Naive thymus-derived CD4-positive, alpha-beta T cell (primary cell): ENCODE measurements around the gene STRA6. TPM values are rescaled to one million over a fixed set of nuclear protein-coding genes. Genes with fewer than 3 reads are reported as not detected.

Experiments
- ATAC-seq: fragments of 150-1000 bp; cut with Tn5 transposase; 2 replicates; pipeline ENCODE4 v1.10.0; 2021; ENCODE audit warnings: mild to moderate bottlenecking, moderate library complexity
- CTCF ChIA-PET: fragments of 350-600 bp; sonication (Branson Sonifier 250); formaldehyde crosslinking; loops from one replicate; lab custom pipeline; 2021; ENCODE audit warnings: antibody characterized with exemption; lab: Charles Lee
- POLR2A ChIA-PET: fragments of 350-600 bp; sonication (Branson Sonifier 250); formaldehyde crosslinking; loops from one replicate; lab custom pipeline; 2021; ENCODE audit warnings: antibody characterized with exemption, inconsistent platforms; lab: Charles Lee
- DNase-seq, 9 donors: peaks; one replicate each; pipeline versions ENCODE4 v3.0.0 to v3.0.0-alpha.2; 2020 to 2022; ENCODE audit warnings: mixed read lengths in 1 of 9
- H3K27ac ChIP-seq: one replicate; pipeline ENCODE4 v1.7.0; 2013; ENCODE audit warnings: mild to moderate bottlenecking, low read depth, low read length, moderate library complexity
- H3K27me3 ChIP-seq, 2 donors: one replicate each; pipeline ENCODE4 v1.7.0; 2013; ENCODE audit warnings: low read length in 2 of 2, mild to moderate bottlenecking in 2 of 2, moderate library complexity in 2 of 2; ENCODE audit not compliant: control insufficient read depth in 2 of 2, insufficient read depth in 2 of 2
- H3K36me3 ChIP-seq, 3 experiments: 1 replicate in 2 of 3; 2 replicates in 1 of 3; pipeline ENCODE4 v1.7.0; 2013; ENCODE audit warnings: low read length in 3 of 3, mild to moderate bottlenecking in 3 of 3, moderate library complexity in 1 of 3; ENCODE audit not compliant: insufficient read depth in 3 of 3, control insufficient read depth in 2 of 3
- H3K4me1 ChIP-seq, 2 donors: one replicate each; pipeline ENCODE4 v1.7.0; 2013; ENCODE audit warnings: low read length in 2 of 2, mild to moderate bottlenecking in 2 of 2, moderate library complexity in 1 of 2; ENCODE audit not compliant: control insufficient read depth in 2 of 2, insufficient read depth in 2 of 2
- H3K4me3 ChIP-seq: 2 replicates; pipeline ENCODE4 v1.7.0; 2013; ENCODE audit warnings: mild to moderate bottlenecking, low read length
- H3K9me3 ChIP-seq, 3 experiments: 1 replicate in 2 of 3; 2 replicates in 1 of 3; pipeline ENCODE4 v1.7.0; 2013; ENCODE audit warnings: low read length in 3 of 3; ENCODE audit not compliant: control insufficient read depth in 2 of 3
- H3K27ac Mint-ChIP-seq, 9 donors: one replicate each; pipeline ENCODE4 v1.8.0; 2020 to 2022; ENCODE audit warnings: mixed read lengths in 9 of 9, mild to moderate bottlenecking in 8 of 9, moderate library complexity in 5 of 9, inconsistent platforms in 2 of 9
- H3K27me3 Mint-ChIP-seq, 5 donors: one replicate each; pipeline ENCODE4 v1.8.0; 2021 to 2022; ENCODE audit warnings: mixed read lengths in 5 of 5, mild to moderate bottlenecking in 1 of 5
- H3K36me3 Mint-ChIP-seq, 5 donors: one replicate each; pipeline ENCODE4 v1.8.0; 2020 to 2022; ENCODE audit warnings: mixed read lengths in 5 of 5, mild to moderate bottlenecking in 3 of 5, inconsistent platforms in 1 of 5
- H3K4me1 Mint-ChIP-seq, 7 donors: one replicate each; pipeline ENCODE4 v1.8.0; 2020 to 2022; ENCODE audit warnings: mixed read lengths in 7 of 7, mild to moderate bottlenecking in 3 of 7, inconsistent platforms in 1 of 7
- H3K4me3 Mint-ChIP-seq, 10 donors: one replicate each; pipeline ENCODE4 v1.8.0; 2020 to 2022; ENCODE audit warnings: mild to moderate bottlenecking in 10 of 10, mixed read lengths in 10 of 10, moderate library complexity in 6 of 10, inconsistent platforms in 2 of 10
- H3K9me3 Mint-ChIP-seq, 11 donors: one replicate each; pipeline ENCODE4 v1.8.0; 2020 to 2022; ENCODE audit warnings: mixed read lengths in 11 of 11, mild to moderate bottlenecking in 4 of 11, inconsistent platforms in 1 of 11, moderate library complexity in 1 of 11
- intact Hi-C, 2 donors: fragments of 100-400 bp; cut with micrococcal nuclease; formaldehyde crosslinking; loops; one replicate each; pipeline ENCODE4 v1.15.1; 2023
- polyA plus RNA-seq, 2 donors: library from polyadenylated mRNA; unstranded; fragments of 300-500 nt; fragmentation: Illumina TruSeq; gene quantifications; one replicate each; pipeline ENCODE4 v1.2.3, GENCODE V29; 2021
- total RNA-seq, 6 experiments: library from RNA in 5 of 6; stranded (reverse) in 5 of 6; gene quantifications; 1 replicate in 5 of 6; 2 replicates in 1 of 6; pipeline ENCODE4 v1.2.3 and lab custom pipeline; 2021 to 2026

Gene STRA6
- total and polyA plus RNA-seq, 7 experiments from 2014 or later, result not detected

GRCh38 chr15:74193905-74194304, 8.7 kb downstream of the STRA6 start:
- Mint-ChIP-seq H3K27me3 (peaks cover 0 to 3% (median 0%) of the 10 kb centered on the region in 5 donors), H3K4me1 (no peaks in the 10 kb centered on the region), H3K9me3 (no peaks in the 10 kb centered on the region), H3K36me3 (no peaks in the 10 kb centered on the region), H3K27ac (no peak overlapping the region), H3K4me3 (no peak overlapping the region)
- no peak for ATAC-seq
- no peaks in the 10 kb centered on the region for H3K36me3 ChIP-seq
- H3K27me3 ChIP-seq, result no peaks in the 10 kb centered on the region
- CTCF ChIA-PET, result no interaction called here
- POLR2A ChIA-PET, result no interaction called here
- H3K9me3 ChIP-seq, result no peaks in the 10 kb centered on the region
- intact Hi-C loops, result no loop called here
- H3K4me1 ChIP-seq, result no peaks in the 10 kb centered on the region
- no peak for DNase-seq
- no peak overlapping the region for H3K27ac ChIP-seq
- no peak overlapping the region for H3K4me3 ChIP-seq

GRCh38 chr15:74193299-74193718, 9.3 kb downstream of the STRA6 start:
- DNase-seq, result no peak
- no peak overlapping the region for H3K4me3 Mint-ChIP-seq
- Histone ChIP-seq H3K4me1 (no peaks in the 10 kb centered on the region), H3K27me3 (no peaks in the 10 kb centered on the region), H3K36me3 (no peaks in the 10 kb centered on the region), H3K4me3 (no peak overlapping the region), H3K27ac (no peak overlapping the region), H3K9me3 (no peaks in the 10 kb centered on the region)
- H3K4me1 Mint-ChIP-seq, result no peaks in the 10 kb centered on the region
- POLR2A ChIA-PET, result no interaction called here
- no peaks in the 10 kb centered on the region for H3K27me3 Mint-ChIP-seq
- H3K36me3 Mint-ChIP-seq, result no peaks in the 10 kb centered on the region
- intact Hi-C loops, result no loop called here
- H3K9me3 Mint-ChIP-seq, result no peaks in the 10 kb centered on the region
- H3K27ac Mint-ChIP-seq, result no peak overlapping the region
- CTCF ChIA-PET, result no interaction called here
- no peak for ATAC-seq

- CTCF ChIA-PET, result no interaction called here
- DNase-seq (no peak), ATAC-seq (no peak)
- POLR2A ChIA-PET, result no interaction called here
- Mint-ChIP-seq H3K27ac (no peak overlapping the region), H3K27me3 (no peaks in the 10 kb centered on the region), H3K36me3 (no peaks in the 10 kb centered on the region), H3K4me3 (no peak overlapping the region), H3K4me1 (no peaks in the 10 kb centered on the region), H3K9me3 (no peaks in the 10 kb centered on the region)
- Histone ChIP-seq H3K4me3 (no peak overlapping the region), H3K27ac (no peak overlapping the region), H3K36me3 (no peaks in the 10 kb centered on the region), H3K27me3 (no peaks in the 10 kb centered on the region), H3K9me3 (no peaks in the 10 kb centered on the region), H3K4me1 (no peaks in the 10 kb centered on the region)
- intact Hi-C loops, result no loop called here
These were observed 9.8 kb downstream of the STRA6 start for GRCh38 chr15:74192751-74193150.

GRCh38 chr15:74191798-74192197, 10.8 kb downstream of the STRA6 start:
- no peaks in the 10 kb centered on the region for H3K4me1 Mint-ChIP-seq
- ChIA-PET POLR2A (no interaction called here), CTCF (no interaction called here)
- intact Hi-C loops, result no loop called here
- no peak overlapping the region for H3K27ac ChIP-seq
- no peak overlapping the region for H3K4me3 Mint-ChIP-seq
- H3K36me3 Mint-ChIP-seq, result no peaks in the 10 kb centered on the region
- DNase-seq (no peak), ATAC-seq (no peak)
- no peaks in the 10 kb centered on the region for H3K9me3 Mint-ChIP-seq
- H3K27me3 ChIP-seq, result no peaks in the 10 kb centered on the region
- H3K27ac Mint-ChIP-seq, result no peak overlapping the region
- no peak overlapping the region for H3K4me3 ChIP-seq
- H3K4me1 ChIP-seq, result no peaks in the 10 kb centered on the region
- H3K9me3 ChIP-seq, result no peaks in the 10 kb centered on the region
- no peaks in the 10 kb centered on the region for H3K36me3 ChIP-seq
- no peaks in the 10 kb centered on the region for H3K27me3 Mint-ChIP-seq

GRCh38 chr15:74188216-74188615, 14.4 kb downstream of the STRA6 start:
- intact Hi-C loops, result no loop called here
- H3K27me3 ChIP-seq, result no peaks in the 10 kb centered on the region
- H3K4me1 ChIP-seq, result no peaks in the 10 kb centered on the region
- H3K27ac Mint-ChIP-seq, result no peak overlapping the region
- ATAC-seq (no peak), DNase-seq (no peak)
- no peaks in the 10 kb centered on the region for H3K36me3 ChIP-seq
- no peak overlapping the region for H3K4me3 ChIP-seq
- ChIA-PET CTCF (no interaction called here), POLR2A (no interaction called here)
- H3K9me3 ChIP-seq, result no peaks in the 10 kb centered on the region
- no peak overlapping the region for H3K4me3 Mint-ChIP-seq
- no peaks in the 10 kb centered on the region for H3K4me1 Mint-ChIP-seq
- H3K27ac ChIP-seq, result no peak overlapping the region
- H3K27me3 Mint-ChIP-seq, result no peaks in the 10 kb centered on the region
- H3K36me3 Mint-ChIP-seq, result no peaks in the 10 kb centered on the region
- H3K9me3 Mint-ChIP-seq, result no peaks in the 10 kb centered on the region

- Mint-ChIP-seq H3K27ac (no peak overlapping the region), H3K9me3 (no peaks in the 10 kb centered on the region), H3K4me1 (no peaks in the 10 kb centered on the region), H3K4me3 (no peak overlapping the region), H3K36me3 (no peaks in the 10 kb centered on the region), H3K27me3 (no peaks in the 10 kb centered on the region)
- no peak for DNase-seq
- Histone ChIP-seq H3K4me1 (no peaks in the 10 kb centered on the region), H3K9me3 (no peaks in the 10 kb centered on the region), H3K27ac (no peak overlapping the region), H3K27me3 (no peaks in the 10 kb centered on the region), H3K4me3 (no peak overlapping the region), H3K36me3 (no peaks in the 10 kb centered on the region)
- intact Hi-C loops, result no loop called here
- POLR2A ChIA-PET, result no interaction called here
- CTCF ChIA-PET, result no interaction called here
- ATAC-seq, result no peak
These were observed 16.8 kb downstream of the STRA6 start for GRCh38 chr15:74185710-74186348.

GRCh38 chr15:74184582-74185091, 17.9 kb downstream of the STRA6 start:
- peaks cover 0 to 7% (median 0%) of the 10 kb centered on the region in 5 donors for H3K27me3 Mint-ChIP-seq
- H3K4me1 ChIP-seq, result no peaks in the 10 kb centered on the region
- ATAC-seq (no peak), DNase-seq (no peak)
- no peak overlapping the region for H3K27ac ChIP-seq
- CTCF ChIA-PET, result no interaction called here
- POLR2A ChIA-PET, result no interaction called here
- no peaks in the 10 kb centered on the region for H3K9me3 Mint-ChIP-seq
- no peak overlapping the region for H3K4me3 Mint-ChIP-seq
- H3K9me3 ChIP-seq, result no peaks in the 10 kb centered on the region
- intact Hi-C loops, result no loop called here
- H3K36me3 ChIP-seq, result no peaks in the 10 kb centered on the region
- H3K36me3 Mint-ChIP-seq, result no peaks in the 10 kb centered on the region
- no peak overlapping the region for H3K4me3 ChIP-seq
- H3K4me1 Mint-ChIP-seq, result no peaks in the 10 kb centered on the region
- H3K27me3 ChIP-seq, result no peaks in the 10 kb centered on the region
- H3K27ac Mint-ChIP-seq, result no peak overlapping the region
